ENCODE measurements around the gene ATG12.
A peak's percentile ranks its signal among the peaks of the same experiment; 100 is the strongest.
"Not testable (repeated sequence)": the region's sequence is repeated elsewhere in the genome, so short reads cannot be mapped to it uniquely, and the experiment has no call there.

ATG12 gene

GRCh38 chr5:115842089-115842935 lies 947 bp upstream of the ATG12 start:
- peak; percentile 40 to 52 for DNase-seq

- no peak for DNase-seq
Observed at GRCh38 chr5:115840873-115841272, 492 bp downstream of the ATG12 start.

- peak; percentile 60 to 77 for DNase-seq
Observed at GRCh38 chr5:115838885-115839518, 2.4 kb downstream of the ATG12 start.

GRCh38 chr5:115835481-115835880 lies 5.9 kb downstream of the ATG12 start:
- no peak for DNase-seq

GRCh38 chr5:115831163-115831768 lies 10.1 kb downstream of the ATG12 start:
- peak; percentile 46 to 58 for DNase-seq

- no peak for DNase-seq
Observed at GRCh38 chr5:115829913-115830312, 11.5 kb downstream of the ATG12 start.

- DNase-seq, result no peak
Observed at GRCh38 chr5:115825948-115826347, 15.4 kb downstream of the ATG12 start.

GRCh38 chr5:115824983-115825382 lies 16.4 kb downstream of the ATG12 start:
- not testable (repeated sequence) for DNase-seq

GRCh38 chr5:115820846-115821245 lies 20.5 kb downstream of the ATG12 start:
- DNase-seq, result no peak

GRCh38 chr5:115818821-115819220 lies 22.5 kb downstream of the ATG12 start:
- no peak for DNase-seq

GRCh38 chr5:115817386-115817785 lies 24.0 kb downstream of the ATG12 start:
- no peak for DNase-seq

- no peak for DNase-seq
Observed at GRCh38 chr5:115816226-115817081, 24.9 kb downstream of the ATG12 start, which contains the start of gene CDO1. Gene CDO1 (minus strand): TSS chr5:115816659. CDS start chr5:115816397, 262 bp downstream.

- DNase-seq, result no peak
Observed at GRCh38 chr5:115815693-115816225, 25.6 kb downstream of the ATG12 start.

- no peak for DNase-seq
Observed at GRCh38 chr5:115815006-115815692, 26.2 kb downstream of the ATG12 start.

- DNase-seq, result no peak
Observed at GRCh38 chr5:115813719-115814118, 27.6 kb downstream of the ATG12 start.

GRCh38 chr5:115812372-115812771 lies 29.0 kb downstream of the ATG12 start:
- DNase-seq, result no peak

- no peak for DNase-seq
Observed at GRCh38 chr5:115811406-115811805, 30.0 kb downstream of the ATG12 start.

- DNase-seq, result no peak
Observed at GRCh38 chr5:115810761-115811160, 30.6 kb downstream of the ATG12 start.

- no peak for DNase-seq
Observed at GRCh38 chr5:115809946-115810345, 31.4 kb downstream of the ATG12 start.

- not testable (repeated sequence) for DNase-seq
Observed at GRCh38 chr5:115808066-115808465, 33.3 kb downstream of the ATG12 start.

- DNase-seq, result no peak
Observed at GRCh38 chr5:115807654-115808052, 33.7 kb downstream of the ATG12 start.
